Nephron progenitor cell (in vitro differentiated cells): Measurements from ENCODE around the gene PFDN6.
"Not testable (repeated sequence)": the region's sequence is repeated elsewhere in the genome, so short reads cannot be mapped to it uniquely, and the experiment has no call there.

Experiments used
- DNase-seq: peaks from one replicate; pipeline ENCODE4 v3.0.0; 2021
- H3K27ac Mint-ChIP-seq: 2 replicates; pipeline ENCODE4 v1.8.0; 2021; ENCODE audit warnings: mild to moderate bottlenecking, moderate library complexity, mixed read lengths
- H3K27me3 Mint-ChIP-seq: 2 replicates; pipeline ENCODE4 v1.8.0; 2021; ENCODE audit warnings: mild to moderate bottlenecking, low read depth, mixed read lengths; ENCODE audit not compliant: poor library complexity
- H3K36me3 Mint-ChIP-seq: 2 replicates; pipeline ENCODE4 v1.8.0; 2021; ENCODE audit warnings: low read depth, mixed read lengths
- H3K4me1 Mint-ChIP-seq: 2 replicates; pipeline ENCODE4 v1.8.0; 2021; ENCODE audit warnings: mixed read lengths
- H3K4me3 Mint-ChIP-seq: 2 replicates; pipeline ENCODE4 v1.8.0; 2021; ENCODE audit warnings: mild to moderate bottlenecking, moderate library complexity, mixed read lengths
- H3K9me3 Mint-ChIP-seq: 2 replicates; pipeline ENCODE4 v1.8.0; 2021; ENCODE audit warnings: mild to moderate bottlenecking, moderate library complexity, mixed read lengths
- TF ChIP-seq, protein P1 (sequence below): fragments of 200-600 bp; sonication (generic); IDR thresholded peaks from 2 replicates; pipeline ENCODE4 v1.5.0; 2021; ENCODE audit warnings: antibody characterized with exemption

Gene PFDN6

DNA sequence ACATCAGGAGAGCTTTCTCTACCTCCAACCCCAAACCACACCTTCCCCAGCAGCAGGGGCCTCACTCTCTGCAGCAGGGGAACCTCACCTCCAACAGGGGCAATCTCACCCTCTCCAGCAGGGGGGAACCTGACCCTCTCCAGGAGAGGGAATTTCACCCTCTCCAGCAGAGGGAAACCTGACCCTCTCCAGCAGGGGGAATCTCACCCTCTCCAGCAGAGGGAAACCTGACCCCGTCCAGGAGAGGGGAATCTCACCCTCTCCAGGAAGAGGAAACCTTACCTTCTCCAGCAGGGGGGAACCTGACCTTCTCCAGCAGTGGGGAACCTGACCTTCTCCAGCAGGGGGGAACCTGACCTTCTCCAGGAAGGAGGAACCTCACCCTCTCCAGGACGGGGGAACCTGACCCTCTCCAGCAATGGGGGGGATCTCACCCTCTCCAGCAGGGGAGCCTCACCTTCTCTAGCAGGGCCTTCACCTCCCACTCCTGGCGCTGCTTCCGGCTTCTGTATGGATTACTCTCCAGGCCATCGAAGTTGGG lies 9.4 kb upstream of the PFDN6 start:
- TF ChIP-seq, protein P1, sequence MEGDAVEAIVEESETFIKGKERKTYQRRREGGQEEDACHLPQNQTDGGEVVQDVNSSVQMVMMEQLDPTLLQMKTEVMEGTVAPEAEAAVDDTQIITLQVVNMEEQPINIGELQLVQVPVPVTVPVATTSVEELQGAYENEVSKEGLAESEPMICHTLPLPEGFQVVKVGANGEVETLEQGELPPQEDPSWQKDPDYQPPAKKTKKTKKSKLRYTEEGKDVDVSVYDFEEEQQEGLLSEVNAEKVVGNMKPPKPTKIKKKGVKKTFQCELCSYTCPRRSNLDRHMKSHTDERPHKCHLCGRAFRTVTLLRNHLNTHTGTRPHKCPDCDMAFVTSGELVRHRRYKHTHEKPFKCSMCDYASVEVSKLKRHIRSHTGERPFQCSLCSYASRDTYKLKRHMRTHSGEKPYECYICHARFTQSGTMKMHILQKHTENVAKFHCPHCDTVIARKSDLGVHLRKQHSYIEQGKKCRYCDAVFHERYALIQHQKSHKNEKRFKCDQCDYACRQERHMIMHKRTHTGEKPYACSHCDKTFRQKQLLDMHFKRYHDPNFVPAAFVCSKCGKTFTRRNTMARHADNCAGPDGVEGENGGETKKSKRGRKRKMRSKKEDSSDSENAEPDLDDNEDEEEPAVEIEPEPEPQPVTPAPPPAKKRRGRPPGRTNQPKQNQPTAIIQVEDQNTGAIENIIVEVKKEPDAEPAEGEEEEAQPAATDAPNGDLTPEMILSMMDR: peak; percentile 56
- no peaks in the 10 kb centered on the region for H3K9me3 Mint-ChIP-seq
- peaks cover 46% of the 10 kb centered on the region for H3K4me1 Mint-ChIP-seq
- peak; percentile 58 for DNase-seq
- H3K27ac Mint-ChIP-seq: peak overlapping the region; percentile 85
- peaks cover 13% of the 10 kb centered on the region for H3K36me3 Mint-ChIP-seq
- H3K4me3 Mint-ChIP-seq: no peak overlapping the region
- no peaks in the 10 kb centered on the region for H3K27me3 Mint-ChIP-seq

DNA sequence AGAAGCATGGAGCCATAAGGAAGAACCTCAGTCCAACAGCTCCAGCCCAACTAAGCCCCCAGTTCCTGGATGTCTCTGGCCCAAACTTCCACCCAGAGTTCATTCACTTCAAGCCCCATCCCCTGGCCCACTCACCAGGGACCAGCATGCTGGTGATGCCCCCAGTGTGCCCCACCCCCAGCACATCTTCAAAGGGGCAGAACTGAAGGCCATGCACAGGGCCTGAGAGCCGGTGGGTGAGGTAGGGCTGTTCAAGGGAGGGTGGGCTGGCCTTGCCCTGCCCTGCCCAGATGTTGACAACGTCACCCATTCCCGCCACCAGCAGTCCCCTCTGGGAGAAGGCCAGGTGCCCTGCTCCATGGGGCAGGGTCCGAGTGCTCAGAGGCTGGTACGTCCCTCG lies 8.9 kb upstream of the PFDN6 start:
- no peak for DNase-seq
- peaks cover 9% of the 10 kb centered on the region for H3K36me3 Mint-ChIP-seq
- TF ChIP-seq, protein P1: no peak
- H3K4me1 Mint-ChIP-seq: peaks cover 41% of the 10 kb centered on the region
- H3K4me3 Mint-ChIP-seq: no peak overlapping the region
- H3K27ac Mint-ChIP-seq: no peak overlapping the region
- H3K27me3 Mint-ChIP-seq: no peaks in the 10 kb centered on the region
- no peaks in the 10 kb centered on the region for H3K9me3 Mint-ChIP-seq

DNA sequence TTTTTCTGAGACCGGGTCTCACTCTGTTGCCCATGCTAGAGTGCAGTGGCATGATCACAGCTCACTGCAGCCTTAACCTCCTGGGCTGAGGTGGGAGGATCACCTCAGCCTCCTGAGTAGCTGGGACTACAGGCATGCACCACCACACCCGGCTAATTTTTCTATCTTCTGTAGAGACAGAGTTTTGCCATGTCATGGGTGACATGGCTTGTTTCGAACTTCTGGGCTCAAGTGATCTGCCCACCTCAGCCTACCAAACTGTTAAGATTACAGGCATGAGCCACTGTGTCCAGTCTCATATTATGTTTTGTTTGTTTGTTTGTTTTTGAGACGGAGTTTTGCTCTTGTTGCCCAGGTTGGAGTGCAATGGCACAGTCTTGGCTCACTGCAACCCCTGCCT lies 4.2 kb upstream of the PFDN6 start:
- not testable (repeated sequence) for H3K27ac Mint-ChIP-seq, DNase-seq, H3K27me3 Mint-ChIP-seq, H3K4me3 Mint-ChIP-seq, H3K9me3 Mint-ChIP-seq
- Mint-ChIP-seq H3K4me1 (peaks cover 49% of the 10 kb centered on the region), H3K36me3 (peaks cover 17% of the 10 kb centered on the region)

DNA sequence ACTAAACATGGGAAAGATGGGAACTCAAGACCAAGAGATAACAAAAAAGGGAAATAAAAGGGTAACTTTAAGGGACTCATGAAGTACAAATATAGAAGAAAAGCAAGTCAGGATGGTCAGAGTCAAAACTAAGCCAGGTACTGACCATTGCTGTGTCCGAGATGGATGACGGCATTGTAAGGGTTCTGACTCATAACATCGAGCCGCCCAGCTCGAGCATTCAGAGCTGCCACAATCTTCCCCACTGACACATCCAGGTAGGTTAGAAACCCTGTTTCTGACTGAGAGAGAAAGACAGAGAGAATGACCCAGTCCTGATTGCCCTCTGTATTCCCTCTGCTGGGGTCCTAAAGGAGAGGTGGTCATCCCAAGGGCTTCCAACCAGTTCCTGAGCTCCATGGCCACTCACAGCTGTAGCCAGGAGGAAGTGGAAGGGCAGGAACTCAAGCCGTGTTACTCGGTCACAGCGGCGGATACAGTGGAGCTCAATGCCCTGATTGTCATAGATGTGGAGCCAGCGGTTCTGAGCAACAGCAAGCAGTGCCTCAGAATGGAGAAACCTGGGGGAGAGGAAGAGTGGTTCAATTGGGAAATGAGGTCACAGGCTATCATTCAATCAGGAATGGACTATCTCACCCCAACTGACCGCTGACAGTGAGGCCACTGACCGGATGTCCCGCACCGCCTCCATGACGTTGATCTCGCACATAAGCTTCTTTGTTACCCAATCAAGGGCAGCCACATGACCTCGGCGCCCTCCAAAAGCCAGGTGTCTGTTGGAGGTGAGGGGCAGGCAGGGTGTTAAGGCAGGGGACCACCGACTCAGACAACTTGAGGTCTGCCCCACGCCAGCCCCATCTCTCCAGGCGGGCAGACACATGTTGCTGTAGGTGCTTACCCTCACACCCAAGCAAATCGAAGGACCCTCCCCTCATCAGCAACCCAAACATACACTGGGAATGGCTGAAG lies 2.2 kb upstream of the PFDN6 start:
- Mint-ChIP-seq H3K36me3 (peaks cover 17% of the 10 kb centered on the region), H3K4me3 (peak overlapping the region; percentile 98), H3K9me3 (no peaks in the 10 kb centered on the region), H3K27ac (peak overlapping the region; percentile 5), H3K4me1 (peaks cover 49% of the 10 kb centered on the region), H3K27me3 (peaks cover 2% of the 10 kb centered on the region)
- TF ChIP-seq, protein P1: no peak
- no peak for DNase-seq

DNA sequence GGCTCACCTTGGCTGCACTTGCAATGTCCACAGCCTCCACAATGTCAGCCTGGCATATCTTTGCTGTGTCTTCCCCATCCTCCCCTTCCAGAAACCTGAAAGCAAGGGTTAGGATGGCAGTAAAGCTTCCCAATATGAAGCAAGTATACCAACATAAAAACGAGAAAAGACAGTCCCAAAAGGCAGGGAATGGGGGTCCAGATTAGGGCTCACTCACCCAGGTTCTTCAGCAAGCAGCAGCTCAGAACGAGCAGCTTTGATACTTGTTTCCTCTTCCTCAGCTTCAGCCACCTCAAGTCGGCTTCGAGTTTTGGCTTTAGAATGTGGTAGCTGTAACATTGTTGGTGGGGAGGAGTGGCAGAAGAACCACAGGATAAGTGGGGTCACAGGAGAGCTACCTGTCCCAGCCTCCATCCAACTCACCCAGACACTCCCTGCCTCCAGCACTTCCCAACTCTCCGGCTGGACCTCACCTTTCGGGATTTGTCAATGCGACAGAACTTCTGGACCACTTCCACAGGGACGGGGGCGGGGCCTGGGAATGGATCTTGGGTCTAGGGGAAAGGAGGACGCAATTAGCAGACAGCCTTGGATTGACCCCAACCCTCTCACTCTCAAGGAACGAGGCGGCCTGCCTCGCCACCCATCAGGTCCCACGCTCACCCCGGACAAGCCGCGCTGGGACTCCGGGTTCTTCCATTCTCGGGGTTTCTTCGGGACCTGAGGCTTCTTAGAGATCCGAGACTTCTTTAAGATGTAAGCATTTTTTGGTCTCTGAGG lies 1.1 kb upstream of the PFDN6 start:
- H3K27ac Mint-ChIP-seq: no peak overlapping the region
- DNase-seq: no peak
- peaks cover 49% of the 10 kb centered on the region for H3K4me1 Mint-ChIP-seq

More for the DNA sequence above, 1.1 kb upstream of the PFDN6 start:
- H3K9me3 Mint-ChIP-seq: no peaks in the 10 kb centered on the region
- TF ChIP-seq, protein P1: no peak
- H3K36me3 Mint-ChIP-seq: peaks cover 25% of the 10 kb centered on the region
- peak overlapping the region; percentile 98 for H3K4me3 Mint-ChIP-seq
- H3K27me3 Mint-ChIP-seq: peaks cover 2% of the 10 kb centered on the region
